ENCODE results near the gene S100A13. TPM values are rescaled to one million over a fixed set of nuclear protein-coding genes. Genes with fewer than 3 reads are reported as not detected.
"Not testable (repeated sequence)": the region's sequence is repeated elsewhere in the genome, so short reads cannot be mapped to it uniquely, and the experiment has no call there.

S100A13 gene
- total RNA-seq, 2 experiments from 2014 or later: 5.7 to 5.9 TPM

- peak within 1 kb of the TSS; percentile 89 for H3K27ac Mint-ChIP-seq
- peaks cover 10% of the 10 kb centered on the region for H3K36me3 Mint-ChIP-seq
- peaks cover 18% of the 10 kb centered on the region for H3K4me1 Mint-ChIP-seq
- peak within 1 kb of the TSS; percentile 98 for H3K4me3 Mint-ChIP-seq
- no peaks in the 10 kb centered on the region for H3K9me3 Mint-ChIP-seq
- H3K27me3 Mint-ChIP-seq: no peaks in the 10 kb centered on the region
- DNase-seq: peak; percentile 95
Observed at GRCh38 chr1:153658400-153659174, 31.3 kb upstream of the S100A13 start, which contains the start of gene SNAPIN. TSS of gene SNAPIN (plus strand) at chr1:153658703. CDS start at chr1:153658744, 41 bp downstream.

GRCh38 chr1:153655333-153655732, 28.0 kb upstream of the S100A13 start:
- H3K27ac Mint-ChIP-seq: no peak overlapping the region
- H3K27me3 Mint-ChIP-seq: no peaks in the 10 kb centered on the region
- no peak for DNase-seq
- H3K4me3 Mint-ChIP-seq: no peak overlapping the region
- no peaks in the 10 kb centered on the region for H3K9me3 Mint-ChIP-seq
- no peaks in the 10 kb centered on the region for H3K36me3 Mint-ChIP-seq
- H3K4me1 Mint-ChIP-seq: peaks cover 13% of the 10 kb centered on the region

- Mint-ChIP-seq H3K27ac (no peak overlapping the region), H3K36me3 (peaks cover under 1% of the 10 kb centered on the region), H3K27me3 (no peaks in the 10 kb centered on the region), H3K9me3 (no peaks in the 10 kb centered on the region), H3K4me1 (peaks cover 21% of the 10 kb centered on the region), H3K4me3 (no peak overlapping the region)
- no peak for DNase-seq
Observed at GRCh38 chr1:153652805-153653500, 25.6 kb upstream of the S100A13 start.

DNA sequence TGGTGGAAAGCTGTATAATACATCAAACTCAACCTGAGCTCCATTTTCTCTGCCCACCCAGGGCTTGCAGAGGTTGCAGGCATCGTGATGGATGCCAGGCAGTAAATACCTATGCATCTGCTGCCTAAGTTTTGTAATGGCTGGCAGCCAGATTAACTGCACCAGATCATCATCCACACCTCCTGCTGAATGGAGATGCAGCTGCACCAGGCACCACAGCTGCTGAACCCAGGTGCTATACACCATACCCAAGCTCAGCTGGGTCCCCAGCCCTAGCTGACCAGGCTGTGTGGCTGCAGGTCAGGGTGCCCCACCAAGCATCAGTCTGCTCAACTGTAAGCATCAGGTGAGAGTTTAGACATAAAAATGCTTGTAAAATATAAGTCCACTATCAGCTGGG, 24.5 kb upstream of the S100A13 start:
- peaks cover 23% of the 10 kb centered on the region for H3K4me1 Mint-ChIP-seq
- H3K27me3 Mint-ChIP-seq: no peaks in the 10 kb centered on the region
- H3K36me3 Mint-ChIP-seq: peaks cover 9% of the 10 kb centered on the region
- no peak overlapping the region for H3K4me3 Mint-ChIP-seq
- no peak for DNase-seq
- no peak overlapping the region for H3K27ac Mint-ChIP-seq
- no peaks in the 10 kb centered on the region for H3K9me3 Mint-ChIP-seq

DNA sequence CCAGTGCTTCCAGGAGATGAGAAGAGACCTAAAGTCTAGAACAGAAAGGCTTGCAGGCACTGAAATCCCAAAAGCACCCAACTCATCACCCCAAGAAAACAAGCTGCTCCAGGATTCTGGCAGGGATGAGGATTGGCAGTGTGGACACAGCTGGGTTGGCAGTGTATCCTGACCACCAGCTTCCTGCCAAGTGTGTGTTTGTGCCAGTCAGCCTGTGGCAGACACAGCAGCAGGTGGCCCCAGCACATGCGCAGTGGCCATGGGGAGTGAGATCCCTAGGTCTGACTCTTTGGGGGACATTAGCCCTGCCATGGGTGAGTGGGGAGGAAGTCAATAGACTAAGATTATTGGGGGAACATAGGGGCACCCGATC, 22.5 kb upstream of the S100A13 start:
- H3K36me3 Mint-ChIP-seq: peaks cover 26% of the 10 kb centered on the region
- peak overlapping the region; percentile 81 for H3K27ac Mint-ChIP-seq
- H3K9me3 Mint-ChIP-seq: no peaks in the 10 kb centered on the region
- H3K4me3 Mint-ChIP-seq: no peak overlapping the region
- H3K4me1 Mint-ChIP-seq: peaks cover 29% of the 10 kb centered on the region
- no peak for DNase-seq
- H3K27me3 Mint-ChIP-seq: no peaks in the 10 kb centered on the region

DNA sequence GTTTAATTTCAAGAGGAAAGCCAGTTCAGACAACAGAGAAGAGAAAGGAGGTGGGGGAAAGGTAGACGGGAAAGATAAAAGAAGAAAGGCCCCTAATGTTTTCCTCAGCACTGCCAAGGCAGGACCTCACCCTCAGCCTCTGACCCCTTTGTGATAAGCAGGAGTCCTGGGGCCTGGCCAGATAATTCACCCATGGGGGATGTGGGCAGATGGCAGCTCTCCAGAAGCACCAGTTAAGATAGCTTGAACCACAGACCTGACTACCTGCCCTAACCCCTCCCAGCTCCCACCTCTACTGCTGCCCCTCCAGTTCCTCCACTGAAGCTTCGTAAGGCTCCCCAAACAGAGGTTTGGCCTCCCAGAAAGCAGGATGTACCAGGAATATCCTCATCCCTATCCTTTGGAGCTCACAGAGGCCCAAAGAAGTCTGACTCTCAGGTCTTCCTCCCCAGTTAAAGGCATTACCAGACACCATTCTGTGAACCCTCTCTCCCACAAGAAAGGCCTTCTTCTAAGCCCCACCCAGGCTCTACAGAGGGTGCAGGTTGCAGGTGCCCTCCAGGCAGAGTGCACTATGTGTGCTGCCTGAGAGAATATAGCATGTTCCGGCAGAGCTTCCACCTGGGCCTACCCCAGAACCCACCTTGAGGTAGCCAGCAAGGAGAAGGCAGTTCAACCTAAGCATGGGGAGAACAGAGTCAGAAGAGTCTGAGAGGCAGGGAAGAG, 22.0 kb upstream of the S100A13 start:
- DNase-seq: no peak
- peaks cover 30% of the 10 kb centered on the region for H3K4me1 Mint-ChIP-seq
- H3K4me3 Mint-ChIP-seq: peak overlapping the region; percentile 33

GRCh38 chr1:153648000-153648643, 20.8 kb upstream of the S100A13 start:
- no peak for DNase-seq
- no peaks in the 10 kb centered on the region for H3K9me3 Mint-ChIP-seq
- peaks cover 36% of the 10 kb centered on the region for H3K4me1 Mint-ChIP-seq
- no peak overlapping the region for H3K4me3 Mint-ChIP-seq
- peaks cover 39% of the 10 kb centered on the region for H3K36me3 Mint-ChIP-seq
- no peaks in the 10 kb centered on the region for H3K27me3 Mint-ChIP-seq
- H3K27ac Mint-ChIP-seq: peak overlapping the region; percentile 65

More for the DNA sequence above, 22.0 kb upstream of the S100A13 start:
- Mint-ChIP-seq H3K27ac (peak overlapping the region; percentile 81), H3K36me3 (peaks cover 30% of the 10 kb centered on the region), H3K27me3 (no peaks in the 10 kb centered on the region), H3K9me3 (no peaks in the 10 kb centered on the region)

GRCh38 chr1:153647346-153647714, 20.0 kb upstream of the S100A13 start:
- DNase-seq: no peak
- Mint-ChIP-seq H3K4me3 (no peak overlapping the region), H3K36me3 (peaks cover 45% of the 10 kb centered on the region), H3K4me1 (peaks cover 34% of the 10 kb centered on the region), H3K9me3 (no peaks in the 10 kb centered on the region), H3K27ac (no peak overlapping the region), H3K27me3 (no peaks in the 10 kb centered on the region)

GRCh38 chr1:153646672-153647345, 19.5 kb upstream of the S100A13 start:
- Mint-ChIP-seq H3K9me3 (no peaks in the 10 kb centered on the region), H3K27me3 (no peaks in the 10 kb centered on the region), H3K4me3 (no peak overlapping the region), H3K27ac (peak overlapping the region; percentile 73), H3K4me1 (peaks cover 38% of the 10 kb centered on the region), H3K36me3 (peaks cover 48% of the 10 kb centered on the region)
- no peak for DNase-seq

DNA sequence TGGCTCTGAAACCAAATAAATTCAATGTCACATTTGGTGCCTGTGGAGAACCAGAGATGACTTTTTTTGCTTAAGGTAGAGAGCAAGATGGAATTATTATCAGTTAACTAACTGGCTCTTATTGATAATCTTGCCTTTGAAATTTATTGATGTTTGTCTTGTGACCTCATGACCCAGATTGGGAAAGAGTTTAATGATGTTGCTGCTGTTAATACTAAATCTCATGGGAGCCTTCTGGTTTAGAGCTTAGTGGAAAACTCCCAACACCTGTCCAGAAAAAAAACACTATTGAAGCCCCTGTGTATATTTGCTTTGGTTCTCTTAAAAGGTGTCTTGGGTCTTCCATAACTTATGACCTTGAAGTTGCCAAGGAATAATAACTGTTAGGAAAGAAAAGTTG, 16.5 kb upstream of the S100A13 start:
- Mint-ChIP-seq H3K27ac (no peak overlapping the region), H3K27me3 (no peaks in the 10 kb centered on the region), H3K4me1 (peaks cover 32% of the 10 kb centered on the region)

GRCh38 chr1:153643100-153643499, 15.8 kb upstream of the S100A13 start:
- H3K4me1 Mint-ChIP-seq: peaks cover 30% of the 10 kb centered on the region
- H3K9me3 Mint-ChIP-seq: no peaks in the 10 kb centered on the region
- H3K27ac Mint-ChIP-seq: no peak overlapping the region
- peaks cover 64% of the 10 kb centered on the region for H3K36me3 Mint-ChIP-seq
- DNase-seq: no peak
- H3K4me3 Mint-ChIP-seq: no peak overlapping the region
- H3K27me3 Mint-ChIP-seq: no peaks in the 10 kb centered on the region

More for the DNA sequence above, 16.5 kb upstream of the S100A13 start:
- no peaks in the 10 kb centered on the region for H3K9me3 Mint-ChIP-seq
- H3K36me3 Mint-ChIP-seq: peaks cover 64% of the 10 kb centered on the region
- no peak for DNase-seq
- H3K4me3 Mint-ChIP-seq: no peak overlapping the region

DNA sequence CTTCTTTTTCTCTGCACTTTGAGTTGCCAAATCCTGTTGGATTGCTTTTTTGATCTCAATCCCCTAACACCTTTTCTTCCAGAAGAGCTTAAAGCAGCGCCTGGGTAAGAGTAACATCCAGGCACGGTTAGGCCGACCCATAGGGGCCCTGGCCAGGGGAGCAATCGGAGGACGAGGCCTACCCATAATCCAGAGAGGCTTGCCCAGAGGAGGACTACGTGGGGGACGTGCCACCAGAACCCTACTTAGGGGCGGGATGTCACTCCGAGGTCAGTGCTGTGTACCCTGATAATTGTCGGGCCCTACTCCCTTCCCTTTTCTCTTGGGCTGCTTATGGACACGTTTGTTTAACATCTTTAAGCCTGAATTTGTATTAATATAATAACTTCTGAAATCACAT, 14.9 kb upstream of the S100A13 start:
- Mint-ChIP-seq H3K4me3 (no peak overlapping the region), H3K9me3 (no peaks in the 10 kb centered on the region), H3K27me3 (no peaks in the 10 kb centered on the region), H3K36me3 (peaks cover 64% of the 10 kb centered on the region), H3K27ac (peak overlapping the region; percentile 14), H3K4me1 (peaks cover 34% of the 10 kb centered on the region)
- no peak for DNase-seq

DNA sequence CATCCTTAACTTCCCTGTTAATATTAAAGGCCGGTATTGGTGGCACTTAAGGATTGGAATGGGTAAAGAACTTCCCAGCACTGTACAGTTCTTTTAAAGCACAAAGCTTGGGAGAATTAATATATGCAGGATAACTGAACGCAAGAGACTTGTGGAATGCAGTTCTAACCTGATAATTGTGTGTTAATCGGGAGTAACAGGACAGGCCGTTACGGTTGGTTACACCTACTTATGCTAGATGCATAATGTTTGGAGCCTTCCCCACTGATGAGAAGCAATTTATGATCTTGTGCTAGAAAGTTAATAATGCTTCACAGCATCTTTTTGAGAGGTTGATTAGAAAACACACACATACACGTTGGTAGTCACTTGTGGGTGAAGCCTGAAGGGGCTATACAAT, 13.6 kb upstream of the S100A13 start:
- Mint-ChIP-seq H3K27me3 (no peaks in the 10 kb centered on the region), H3K9me3 (no peaks in the 10 kb centered on the region), H3K4me1 (peaks cover 35% of the 10 kb centered on the region), H3K4me3 (no peak overlapping the region), H3K36me3 (peaks cover 66% of the 10 kb centered on the region), H3K27ac (no peak overlapping the region)
- no peak for DNase-seq

DNA sequence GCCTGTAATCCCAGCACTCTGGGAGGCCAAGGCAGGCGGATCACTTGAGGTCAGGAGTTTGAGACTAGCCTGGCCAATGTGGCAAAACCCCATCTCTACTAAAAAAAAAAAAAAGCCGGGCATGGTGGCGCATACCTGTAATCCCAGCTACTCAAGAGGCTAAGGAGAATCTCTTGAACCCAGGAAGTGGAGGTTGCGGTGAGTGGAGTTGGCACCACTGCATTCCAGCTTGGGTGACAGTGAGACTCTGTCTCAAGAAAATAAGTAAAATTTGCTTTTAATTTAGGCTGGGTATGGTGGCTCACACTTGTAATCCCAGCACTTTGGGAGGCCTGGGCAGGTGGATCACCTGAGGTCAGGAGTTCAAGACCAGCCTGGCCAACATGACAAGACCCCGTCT, 12.9 kb upstream of the S100A13 start:
- H3K9me3 Mint-ChIP-seq, DNase-seq, H3K27me3 Mint-ChIP-seq, H3K27ac Mint-ChIP-seq, H3K4me3 Mint-ChIP-seq: not testable (repeated sequence)
- peaks cover 63% of the 10 kb centered on the region for H3K36me3 Mint-ChIP-seq
- H3K4me1 Mint-ChIP-seq: peaks cover 37% of the 10 kb centered on the region

Data from activated naive CD8-positive, alpha-beta T cell treated with anti-CD3 and anti-CD28 coated beads for 36 hours (primary cell).